ENCODE measurements around the gene OLFM3.

GRCh38 chr1:101884621-101885020, 112.1 kb downstream of the OLFM3 start:
- TF ChIP-seq, protein P1, sequence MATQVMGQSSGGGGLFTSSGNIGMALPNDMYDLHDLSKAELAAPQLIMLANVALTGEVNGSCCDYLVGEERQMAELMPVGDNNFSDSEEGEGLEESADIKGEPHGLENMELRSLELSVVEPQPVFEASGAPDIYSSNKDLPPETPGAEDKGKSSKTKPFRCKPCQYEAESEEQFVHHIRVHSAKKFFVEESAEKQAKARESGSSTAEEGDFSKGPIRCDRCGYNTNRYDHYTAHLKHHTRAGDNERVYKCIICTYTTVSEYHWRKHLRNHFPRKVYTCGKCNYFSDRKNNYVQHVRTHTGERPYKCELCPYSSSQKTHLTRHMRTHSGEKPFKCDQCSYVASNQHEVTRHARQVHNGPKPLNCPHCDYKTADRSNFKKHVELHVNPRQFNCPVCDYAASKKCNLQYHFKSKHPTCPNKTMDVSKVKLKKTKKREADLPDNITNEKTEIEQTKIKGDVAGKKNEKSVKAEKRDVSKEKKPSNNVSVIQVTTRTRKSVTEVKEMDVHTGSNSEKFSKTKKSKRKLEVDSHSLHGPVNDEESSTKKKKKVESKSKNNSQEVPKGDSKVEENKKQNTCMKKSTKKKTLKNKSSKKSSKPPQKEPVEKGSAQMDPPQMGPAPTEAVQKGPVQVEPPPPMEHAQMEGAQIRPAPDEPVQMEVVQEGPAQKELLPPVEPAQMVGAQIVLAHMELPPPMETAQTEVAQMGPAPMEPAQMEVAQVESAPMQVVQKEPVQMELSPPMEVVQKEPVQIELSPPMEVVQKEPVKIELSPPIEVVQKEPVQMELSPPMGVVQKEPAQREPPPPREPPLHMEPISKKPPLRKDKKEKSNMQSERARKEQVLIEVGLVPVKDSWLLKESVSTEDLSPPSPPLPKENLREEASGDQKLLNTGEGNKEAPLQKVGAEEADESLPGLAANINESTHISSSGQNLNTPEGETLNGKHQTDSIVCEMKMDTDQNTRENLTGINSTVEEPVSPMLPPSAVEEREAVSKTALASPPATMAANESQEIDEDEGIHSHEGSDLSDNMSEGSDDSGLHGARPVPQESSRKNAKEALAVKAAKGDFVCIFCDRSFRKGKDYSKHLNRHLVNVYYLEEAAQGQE (IDR thresholded peaks at IDR 0.05; ENCODE audit: unreplicated experiment): no peak
- TF ChIP-seq CTCF (conservative IDR thresholded peaks at IDR 0.05; ENCODE audit: low read depth in 2 of 2) (no peak), ZNF114 (CRISPR knock-in tag; IDR thresholded peaks at IDR 0.05) (no peak), POLR2AphosphoS5 (IDR thresholded peaks at IDR 0.05; ENCODE audit: low read depth) (no peak), EZH2 (IDR thresholded peaks at IDR 0.05; ENCODE audit: low read depth, unreplicated experiment) (no peak), EZH2phosphoT487 (IDR thresholded peaks at IDR 0.05; ENCODE audit: unreplicated experiment) (no peak), JUNB (IDR thresholded peaks at IDR 0.05; ENCODE audit: unreplicated experiment) (no peak), CREB1 (CRISPR knock-in tag; IDR thresholded peaks at IDR 0.05; ENCODE audit: low read depth) (no peak), NANOG (IDR thresholded peaks at IDR 0.05; ENCODE audit: borderline replicate concordance) (no peak)
